Measurements from ENCODE around the gene ULBP2.

DNA sequence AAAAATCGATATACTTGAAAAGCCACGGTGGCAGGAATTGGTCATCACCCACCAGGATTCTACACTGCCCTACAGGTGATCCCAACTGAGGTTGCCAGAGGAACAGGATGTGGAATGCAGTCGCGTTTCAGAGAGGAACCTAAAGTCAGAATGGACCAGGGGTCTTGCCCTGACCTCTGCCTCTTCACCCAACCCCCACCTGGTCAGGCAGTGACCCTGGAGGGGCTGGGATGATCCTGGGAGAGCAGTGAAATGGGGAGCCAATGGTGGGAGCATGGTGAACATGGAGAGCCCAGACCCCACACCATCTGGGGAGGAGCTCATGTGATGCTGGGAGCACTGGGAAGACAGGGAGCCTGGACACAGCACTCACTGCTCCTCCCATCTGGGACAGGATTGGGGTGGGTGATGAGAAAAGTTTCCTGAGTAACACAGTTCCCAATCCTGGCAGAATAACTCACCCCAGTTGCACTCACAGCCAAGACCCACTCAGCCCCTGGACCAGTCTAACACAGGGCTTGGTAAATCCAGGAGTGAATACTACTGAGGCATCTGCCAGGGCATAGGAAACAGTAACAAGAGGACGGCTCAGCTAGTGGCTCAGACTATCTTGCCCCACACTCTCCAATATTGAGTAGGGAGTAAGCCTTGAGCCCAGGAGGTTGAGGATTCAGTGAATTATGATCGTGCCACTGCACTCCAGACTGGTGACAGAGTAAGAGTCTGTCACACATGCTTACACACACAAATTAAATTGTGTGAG, 1.7 kb upstream of the ULBP2 start:
- TF ChIP-seq, protein P1, sequence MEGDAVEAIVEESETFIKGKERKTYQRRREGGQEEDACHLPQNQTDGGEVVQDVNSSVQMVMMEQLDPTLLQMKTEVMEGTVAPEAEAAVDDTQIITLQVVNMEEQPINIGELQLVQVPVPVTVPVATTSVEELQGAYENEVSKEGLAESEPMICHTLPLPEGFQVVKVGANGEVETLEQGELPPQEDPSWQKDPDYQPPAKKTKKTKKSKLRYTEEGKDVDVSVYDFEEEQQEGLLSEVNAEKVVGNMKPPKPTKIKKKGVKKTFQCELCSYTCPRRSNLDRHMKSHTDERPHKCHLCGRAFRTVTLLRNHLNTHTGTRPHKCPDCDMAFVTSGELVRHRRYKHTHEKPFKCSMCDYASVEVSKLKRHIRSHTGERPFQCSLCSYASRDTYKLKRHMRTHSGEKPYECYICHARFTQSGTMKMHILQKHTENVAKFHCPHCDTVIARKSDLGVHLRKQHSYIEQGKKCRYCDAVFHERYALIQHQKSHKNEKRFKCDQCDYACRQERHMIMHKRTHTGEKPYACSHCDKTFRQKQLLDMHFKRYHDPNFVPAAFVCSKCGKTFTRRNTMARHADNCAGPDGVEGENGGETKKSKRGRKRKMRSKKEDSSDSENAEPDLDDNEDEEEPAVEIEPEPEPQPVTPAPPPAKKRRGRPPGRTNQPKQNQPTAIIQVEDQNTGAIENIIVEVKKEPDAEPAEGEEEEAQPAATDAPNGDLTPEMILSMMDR (conservative IDR thresholded peaks at IDR 0.05), result no peak
- TF ChIP-seq ZFX (IDR thresholded peaks at IDR 0.05), result no peak

All from C4-2B (cell line).